GM18858 (cell line): ENCODE data around the gene ABAT.

Experiments
- ATAC-seq: cut with Tn5 transposase; IDR thresholded peaks from one replicate; pipeline ENCODE4 v1.9.1; 2021; ENCODE audit not compliant: unreplicated experiment

Gene ABAT

GRCh38 chr16:8674413-8675022, at the start of gene ABAT:
ABAT (plus strand) TSS chr16:8674617; CDS start chr16:8735740, 61,123 bp downstream.
- ATAC-seq, result peak; percentile 99

GRCh38 chr16:8625491-8626087, 48.8 kb upstream of the ABAT start:
- no peak for ATAC-seq

DNA sequence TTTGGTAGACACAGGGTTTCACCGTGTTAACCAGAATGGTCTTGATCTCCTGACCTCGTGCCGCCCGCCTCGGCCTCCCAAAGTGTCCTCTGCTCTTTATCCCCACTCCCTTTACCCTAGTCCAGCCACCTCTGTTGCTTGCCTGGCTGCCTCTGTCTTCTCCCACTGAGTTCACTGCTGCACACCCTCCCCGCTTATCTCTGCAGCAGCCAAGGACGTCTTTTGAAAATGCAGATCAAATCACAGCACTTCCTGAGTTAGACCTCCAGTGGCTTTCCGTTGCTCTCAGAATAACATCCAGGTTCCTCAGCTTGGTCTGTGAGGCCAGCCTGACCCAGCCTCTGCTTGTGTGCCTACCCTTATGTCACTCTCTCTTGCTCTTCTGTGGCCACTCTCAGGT, 47.5 kb upstream of the ABAT start:
- no peak for ATAC-seq

DNA sequence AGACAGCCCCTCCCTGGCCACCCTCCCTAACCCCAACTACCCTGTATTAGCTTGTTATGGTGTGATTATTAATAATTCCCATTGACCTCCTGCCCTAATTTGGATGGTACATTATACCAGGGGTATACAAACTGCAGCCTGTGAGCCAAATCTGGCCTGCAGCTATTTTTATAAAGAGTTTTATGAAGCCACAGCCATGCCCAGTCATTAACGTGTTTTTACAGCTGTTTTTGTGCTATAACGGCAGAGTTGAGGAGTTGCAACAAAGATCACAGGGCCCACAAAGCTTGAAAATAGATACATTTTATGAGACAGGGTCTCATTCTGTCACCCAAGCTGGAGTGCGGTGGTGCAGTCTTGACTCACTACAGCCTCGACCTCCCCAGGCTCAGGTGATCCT, 47.0 kb upstream of the ABAT start:
- no peak for ATAC-seq

GRCh38 chr16:8628981-8629725, 45.3 kb upstream of the ABAT start:
- ATAC-seq, result no peak

GRCh38 chr16:8630255-8630953, 44.0 kb upstream of the ABAT start:
- ATAC-seq, result no peak

- no peak for ATAC-seq
Measured at GRCh38 chr16:8631373-8631772, 43.0 kb upstream of the ABAT start.

- ATAC-seq, result no peak
Measured at GRCh38 chr16:8631818-8632465, 42.5 kb upstream of the ABAT start.

DNA sequence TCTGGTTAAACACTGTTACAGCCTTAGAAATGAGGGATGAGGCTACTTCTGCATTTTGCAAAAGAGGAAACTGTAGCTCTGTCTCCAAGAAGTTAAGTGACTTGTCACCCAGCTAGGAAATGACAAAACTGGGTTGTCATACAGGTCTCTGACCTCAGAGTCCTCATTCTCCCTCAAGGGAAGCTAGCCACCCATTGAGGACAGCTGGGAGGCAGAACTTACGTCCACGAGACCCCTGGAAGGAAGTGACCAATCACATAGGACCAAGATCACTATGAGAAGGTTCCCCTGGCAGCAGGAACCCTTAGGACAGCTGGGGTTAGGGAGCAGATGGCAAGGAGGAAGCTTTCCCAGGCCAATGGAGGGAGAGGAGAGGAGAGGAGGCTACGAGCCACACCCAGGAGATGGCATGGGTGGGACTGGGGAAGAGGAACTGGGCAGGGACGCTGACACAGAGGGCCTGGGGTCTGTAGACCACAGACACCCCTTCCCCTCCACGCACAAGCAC, 41.7 kb upstream of the ABAT start:
- no peak for ATAC-seq

DNA sequence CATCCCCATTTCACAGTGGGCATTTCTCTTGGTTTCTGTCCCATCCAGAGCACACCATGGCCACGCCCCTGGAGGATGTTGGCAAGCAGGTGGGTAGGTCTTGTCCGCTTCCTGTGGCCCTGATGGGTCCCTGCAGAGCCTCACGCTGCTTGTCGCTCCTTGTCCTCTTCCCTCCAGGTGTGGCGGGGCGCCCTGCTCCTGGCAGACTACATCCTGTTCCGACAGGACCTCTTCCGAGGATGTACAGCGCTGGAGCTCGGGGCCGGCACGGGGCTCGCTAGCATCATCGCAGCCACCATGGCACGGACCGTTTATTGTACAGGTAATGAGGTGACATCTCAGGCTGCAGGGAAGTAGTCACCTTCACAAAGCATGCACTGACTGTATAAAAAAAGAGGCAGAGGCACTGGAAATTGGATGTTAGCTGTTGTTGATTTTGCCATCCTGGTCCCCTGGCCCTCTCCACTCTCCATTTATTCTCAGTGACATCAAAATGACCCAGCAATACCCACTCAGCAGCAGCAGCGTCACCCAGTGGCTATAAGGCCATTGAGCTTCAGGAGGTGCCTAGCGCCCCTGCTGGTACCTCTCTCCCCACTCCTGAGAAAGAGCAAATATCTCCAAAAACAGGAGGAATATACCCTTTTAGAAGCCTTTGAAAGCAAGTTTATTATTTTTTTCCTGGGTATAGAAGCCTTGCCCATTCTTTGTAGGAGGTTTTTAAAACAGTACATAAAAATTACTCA, 39.3 kb upstream of the ABAT start:
- no peak for ATAC-seq

DNA sequence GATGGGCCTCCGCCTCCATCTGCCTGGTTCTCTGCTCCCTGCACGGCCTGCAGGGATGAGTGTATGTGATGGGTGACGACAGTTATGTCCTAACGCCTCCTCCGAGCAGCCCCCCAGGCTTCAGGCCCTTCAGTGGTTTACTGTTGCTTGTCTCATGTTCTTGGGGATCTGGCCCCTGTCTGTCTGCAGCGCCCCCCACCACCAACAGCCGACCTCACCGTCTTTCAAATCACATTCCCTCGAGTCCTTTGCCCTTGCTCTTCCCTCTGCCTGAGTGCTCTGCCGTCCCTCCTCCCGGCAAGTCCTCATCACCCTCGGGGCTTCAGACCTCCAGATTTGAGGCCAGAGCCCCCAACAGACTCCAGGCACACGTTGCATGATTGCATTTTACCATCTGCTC, 34.7 kb upstream of the ABAT start:
- ATAC-seq, result no peak

DNA sequence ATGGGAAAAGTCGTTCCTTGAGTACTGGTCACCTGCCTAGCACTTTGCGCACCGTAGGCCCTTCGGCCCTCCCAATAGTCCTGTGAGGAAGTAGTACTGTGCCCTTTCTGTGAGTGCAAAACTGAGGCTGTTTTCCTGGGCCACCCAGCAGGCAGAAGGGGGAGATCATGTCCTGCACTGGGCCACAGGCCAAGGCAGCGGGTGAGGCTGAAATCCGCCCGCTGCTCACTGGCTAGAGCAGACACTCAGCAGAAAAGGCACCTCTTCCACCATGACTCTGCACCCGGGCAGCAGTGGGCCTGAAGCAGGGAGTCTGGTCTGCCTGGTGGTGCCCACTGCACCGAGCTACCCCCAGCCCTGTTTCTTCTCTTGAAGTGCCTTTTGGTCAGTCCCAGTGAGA, 32.7 kb upstream of the ABAT start:
- no peak for ATAC-seq

DNA sequence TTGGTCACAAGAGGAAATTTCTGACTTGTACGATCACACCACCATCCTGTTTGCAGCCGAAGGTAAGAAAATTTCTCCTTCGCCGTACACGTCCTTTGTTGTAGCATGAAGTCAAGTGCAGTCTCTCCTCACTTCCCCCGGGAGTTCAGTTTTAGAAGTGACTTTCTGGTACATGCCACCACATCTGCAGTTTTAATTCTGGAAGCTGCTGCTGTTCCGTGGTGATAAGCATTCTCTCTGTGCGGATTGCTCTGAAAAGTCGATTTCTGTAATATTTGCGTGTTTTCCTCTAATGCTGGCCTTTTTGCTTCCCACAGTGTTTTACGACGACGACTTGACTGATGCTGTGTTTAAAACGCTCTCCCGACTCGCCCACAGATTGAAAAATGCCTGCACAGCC, 32.3 kb upstream of the ABAT start:
- ATAC-seq, result no peak

- ATAC-seq, result no peak
Measured at GRCh38 chr16:8644211-8645140, 29.9 kb upstream of the ABAT start.

GRCh38 chr16:8645141-8645521, 29.3 kb upstream of the ABAT start:
- ATAC-seq, result no peak

DNA sequence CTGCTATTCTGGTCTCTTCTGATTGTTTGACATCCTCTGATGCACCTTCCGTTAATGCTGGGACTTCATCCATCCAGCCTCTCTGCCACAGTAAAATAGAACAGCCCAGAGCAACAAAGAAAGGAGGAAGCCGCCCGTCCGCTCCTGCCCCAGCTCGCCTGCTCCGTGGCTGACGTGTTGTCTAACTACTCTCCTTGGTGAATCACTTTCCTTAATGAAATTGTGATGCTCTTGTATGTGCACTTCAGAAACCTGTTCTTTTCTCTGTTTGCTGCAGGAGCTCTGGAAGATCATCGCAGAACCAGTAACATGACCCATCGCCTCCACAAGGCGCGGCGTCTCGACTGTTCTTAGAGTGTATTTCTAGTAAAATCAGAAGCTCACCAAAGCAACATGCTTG, 28.6 kb upstream of the ABAT start:
- ATAC-seq, result no peak

DNA sequence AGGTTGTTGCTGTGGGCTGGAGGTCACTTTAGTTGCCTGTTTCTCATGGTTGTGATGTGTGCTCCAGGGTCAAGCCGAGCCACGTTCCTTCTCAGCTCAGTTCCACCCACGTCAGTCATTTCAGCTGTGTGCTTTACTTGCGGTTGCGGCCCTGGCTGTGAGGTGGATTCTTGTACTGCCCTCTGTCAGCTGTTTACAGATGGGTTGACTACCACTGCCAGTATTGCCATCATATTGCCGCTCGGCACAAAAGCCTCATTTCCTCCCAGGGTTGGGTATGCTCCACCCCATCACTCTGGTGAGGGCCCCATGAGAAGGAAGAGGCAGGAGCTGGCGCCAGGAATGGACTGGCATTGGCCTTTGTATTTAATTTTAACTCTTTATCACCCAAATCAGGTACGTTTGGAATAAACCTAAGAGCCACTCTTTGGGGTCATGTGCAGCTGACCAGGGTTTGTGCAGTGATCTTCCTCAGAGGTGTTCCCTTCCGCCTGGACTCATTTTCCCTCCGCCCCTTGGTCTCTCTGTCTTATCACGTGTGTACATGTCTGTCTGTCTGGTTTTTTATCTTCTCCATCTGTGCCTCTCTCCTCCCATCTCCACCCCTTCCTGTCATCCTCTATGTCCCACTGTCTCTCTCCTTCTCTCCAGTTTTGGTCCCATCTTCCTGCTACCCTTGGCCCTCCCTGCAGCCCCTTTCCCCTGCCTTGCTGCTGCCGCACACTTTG, 27.9 kb upstream of the ABAT start:
- no peak for ATAC-seq

DNA sequence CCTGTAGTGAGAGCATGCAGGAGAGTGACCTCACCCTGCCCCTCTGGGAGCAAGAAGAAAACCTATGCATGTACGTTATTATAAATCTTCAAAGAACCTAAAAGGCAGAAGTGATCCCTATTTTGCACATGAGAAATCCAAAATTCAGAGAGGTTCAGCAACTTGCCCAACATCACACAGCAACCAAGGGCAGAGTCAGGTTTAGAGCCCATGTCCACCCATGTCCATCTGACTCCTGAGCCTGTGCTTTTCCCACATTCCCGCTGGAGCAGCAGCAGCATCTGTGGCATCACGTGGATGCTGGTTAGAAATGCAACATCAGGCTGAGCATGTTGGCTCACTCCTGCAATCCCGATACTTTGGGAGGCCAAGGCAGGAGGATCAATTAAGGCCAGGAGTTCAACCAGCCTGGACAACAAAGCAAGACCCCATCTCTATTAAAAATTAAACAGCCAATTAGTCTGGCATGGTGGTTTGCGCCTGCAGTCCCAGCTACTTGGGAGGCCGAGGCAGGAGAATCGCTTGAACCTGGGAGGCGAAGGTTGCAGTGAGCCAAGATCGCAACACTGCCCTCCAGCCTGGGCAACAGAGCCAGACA, 26.6 kb upstream of the ABAT start:
- ATAC-seq, result no peak
